Measurements from ENCODE around the gene RGS3.

- no peak for TF ChIP-seq CTCF (conservative IDR thresholded peaks at IDR 0.05; ENCODE audit: low read length)
- no peak for TF ChIP-seq EZH2phosphoT487 (IDR thresholded peaks at IDR 0.05; ENCODE audit: borderline replicate concordance, low read depth, low read length)
Measured at GRCh38 chr9:113641100-113641885, 177.8 kb downstream of the RGS3 start.
